Measurements from ENCODE around the gene SMARCA2. TPM values are rescaled to one million over a fixed set of nuclear protein-coding genes. Genes with fewer than 3 reads are reported as not detected.
"Not testable (repeated sequence)": the region's sequence is repeated elsewhere in the genome, so short reads cannot be mapped to it uniquely, and the experiment has no call there.

The SMARCA2 gene
- total RNA-seq, 1 experiment from 2014 or later = 20.8 TPM

- in situ Hi-C loops (cut with HindIII; ENCODE audit: low pct_unique_long_range_greater_than_20kb, low sequenced_read_pairs) = no loop called here
- no peak for DNase-seq (ENCODE audit: low read depth)
These were observed 106.0 kb downstream of the SMARCA2 start for GRCh38 chr9:2120926-2121689.

GRCh38 chr9:2122299-2122698 is 107.2 kb downstream of the SMARCA2 start:
- in situ Hi-C loops (cut with HindIII; ENCODE audit: low pct_unique_long_range_greater_than_20kb, low sequenced_read_pairs) = no loop called here
- DNase-seq (ENCODE audit: low read depth) = no peak

DNA sequence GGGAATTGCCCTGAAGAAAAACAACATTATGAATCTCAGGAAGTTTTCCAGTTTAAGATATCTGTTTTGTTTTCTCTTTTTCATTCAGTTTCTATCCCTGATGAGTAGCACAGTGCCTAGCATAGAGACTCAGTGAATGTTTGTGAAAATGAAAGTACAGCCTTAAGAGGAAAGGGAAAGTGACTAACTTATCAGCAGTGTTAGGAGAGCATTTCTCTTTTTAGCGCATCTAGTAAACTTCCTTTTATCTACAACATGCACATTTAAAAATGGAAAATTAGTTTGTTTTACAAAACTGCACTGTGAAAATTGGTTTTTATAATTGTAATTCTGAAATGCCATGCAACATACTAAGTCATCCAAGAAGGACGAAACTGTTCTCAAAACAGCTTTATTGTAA is 110.8 kb downstream of the SMARCA2 start:
- DNase-seq (ENCODE audit: low read depth) = no peak
- in situ Hi-C loops (cut with HindIII; ENCODE audit: low pct_unique_long_range_greater_than_20kb, low sequenced_read_pairs) = no loop called here

- DNase-seq (ENCODE audit: low read depth) = no peak
- in situ Hi-C loops (cut with HindIII; ENCODE audit: low pct_unique_long_range_greater_than_20kb, low sequenced_read_pairs) = no loop called here
These were observed 111.2 kb downstream of the SMARCA2 start for GRCh38 chr9:2126331-2126803.

DNA sequence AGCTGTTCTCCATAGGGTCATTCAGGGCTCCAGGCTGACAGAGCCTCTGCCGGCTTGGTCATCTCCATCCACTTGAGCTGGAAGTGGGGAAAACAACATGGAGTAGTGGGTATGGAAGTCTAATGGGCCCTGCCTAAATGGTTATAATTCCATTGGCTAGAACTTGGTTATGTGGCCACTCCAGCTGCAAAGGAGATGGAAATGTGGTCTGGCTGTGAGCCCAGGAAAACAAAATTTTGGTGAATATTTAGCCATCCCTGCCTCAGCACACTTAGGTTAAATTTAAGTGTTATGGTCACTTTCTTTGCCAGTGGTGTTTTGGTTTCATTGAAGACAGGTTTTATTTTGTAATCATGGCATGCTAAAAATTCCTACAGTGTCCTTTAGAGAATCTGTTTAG is 112.3 kb downstream of the SMARCA2 start:
- in situ Hi-C loops (cut with HindIII; ENCODE audit: low pct_unique_long_range_greater_than_20kb, low sequenced_read_pairs) = no loop called here
- DNase-seq (ENCODE audit: low read depth) = peak; percentile 37

DNA sequence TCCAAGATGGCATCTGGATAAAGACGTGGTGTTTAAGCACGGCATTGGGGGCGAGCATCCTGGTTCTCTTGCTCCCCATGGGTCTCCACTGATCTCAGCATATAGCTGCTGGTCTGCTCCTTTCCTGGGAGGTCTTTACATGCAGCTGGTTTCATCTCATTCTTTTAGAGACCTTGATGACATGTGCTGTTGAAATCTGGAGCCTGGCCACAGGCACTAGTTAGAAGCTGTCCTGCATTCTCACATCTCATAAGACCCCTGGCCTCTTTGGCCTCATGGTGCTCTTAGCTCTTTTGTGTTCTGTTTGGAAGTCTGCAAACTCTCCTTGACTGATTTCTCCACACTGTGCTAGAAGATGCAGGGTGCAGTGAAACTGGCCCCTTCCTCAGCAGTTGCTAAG is 113.0 kb downstream of the SMARCA2 start:
- in situ Hi-C loops (cut with HindIII; ENCODE audit: low pct_unique_long_range_greater_than_20kb, low sequenced_read_pairs) = no loop called here
- no peak for DNase-seq (ENCODE audit: low read depth)

- in situ Hi-C loops (cut with HindIII; ENCODE audit: low pct_unique_long_range_greater_than_20kb, low sequenced_read_pairs) = no loop called here
These were observed 113.5 kb downstream of the SMARCA2 start for GRCh38 chr9:2128618-2129017.

DNA sequence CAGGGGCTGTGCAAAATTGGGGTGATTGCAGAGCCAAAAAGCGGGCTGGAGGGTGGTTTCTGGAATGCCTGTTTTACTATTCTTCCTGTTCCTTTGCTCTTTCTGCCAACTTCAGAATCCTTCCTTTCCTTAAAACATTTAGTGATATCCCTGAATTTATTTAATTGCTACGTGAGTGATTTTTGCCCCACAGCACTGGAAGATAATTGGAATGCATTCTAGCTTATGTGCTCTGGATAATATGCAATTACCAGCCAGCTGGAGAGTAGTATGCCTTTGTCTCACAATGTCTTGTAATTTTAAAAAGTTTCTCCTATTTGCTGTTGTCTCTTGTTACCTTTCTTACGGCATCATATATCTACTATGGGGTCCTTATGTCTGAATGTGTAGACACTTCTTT is 115.8 kb downstream of the SMARCA2 start:
- no peak for DNase-seq (ENCODE audit: low read depth)
- in situ Hi-C loops (cut with HindIII; ENCODE audit: low pct_unique_long_range_greater_than_20kb, low sequenced_read_pairs) = no loop called here

More at GRCh38 chr9:2128618-2129017, 113.5 kb downstream of the SMARCA2 start:
- no peak for DNase-seq (ENCODE audit: low read depth)

- in situ Hi-C loops (cut with HindIII; ENCODE audit: low pct_unique_long_range_greater_than_20kb, low sequenced_read_pairs) = no loop called here
These were observed 117.4 kb downstream of the SMARCA2 start for GRCh38 chr9:2132484-2133082.

DNA sequence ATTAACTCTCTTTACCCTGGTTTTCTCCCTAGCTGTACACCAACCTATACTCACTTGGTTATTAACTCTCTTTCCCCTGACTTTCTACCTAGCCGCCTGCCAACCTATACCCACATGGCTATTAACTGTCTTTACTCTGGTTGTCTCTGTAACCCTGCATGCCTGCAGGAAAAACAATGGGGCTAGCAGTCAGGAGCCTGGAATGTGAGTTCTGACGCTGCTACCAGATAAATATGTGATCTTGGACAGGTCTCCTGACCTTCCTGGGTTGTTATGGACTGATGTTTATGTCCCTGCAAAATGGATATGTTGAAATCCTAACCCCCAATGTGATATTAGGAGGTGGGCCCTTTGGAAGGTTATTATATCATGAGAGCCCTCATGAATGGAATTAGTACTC is 119.2 kb downstream of the SMARCA2 start:
- in situ Hi-C loops (cut with HindIII; ENCODE audit: low pct_unique_long_range_greater_than_20kb, low sequenced_read_pairs) = no loop called here
- DNase-seq (ENCODE audit: low read depth) = no peak

More at GRCh38 chr9:2132484-2133082, 117.4 kb downstream of the SMARCA2 start:
- no peak for DNase-seq (ENCODE audit: low read depth)

GRCh38 chr9:2138646-2139045 is 123.5 kb downstream of the SMARCA2 start:
- no peak for DNase-seq (ENCODE audit: low read depth)
- in situ Hi-C loops (cut with HindIII; ENCODE audit: low pct_unique_long_range_greater_than_20kb, low sequenced_read_pairs) = no loop called here

DNA sequence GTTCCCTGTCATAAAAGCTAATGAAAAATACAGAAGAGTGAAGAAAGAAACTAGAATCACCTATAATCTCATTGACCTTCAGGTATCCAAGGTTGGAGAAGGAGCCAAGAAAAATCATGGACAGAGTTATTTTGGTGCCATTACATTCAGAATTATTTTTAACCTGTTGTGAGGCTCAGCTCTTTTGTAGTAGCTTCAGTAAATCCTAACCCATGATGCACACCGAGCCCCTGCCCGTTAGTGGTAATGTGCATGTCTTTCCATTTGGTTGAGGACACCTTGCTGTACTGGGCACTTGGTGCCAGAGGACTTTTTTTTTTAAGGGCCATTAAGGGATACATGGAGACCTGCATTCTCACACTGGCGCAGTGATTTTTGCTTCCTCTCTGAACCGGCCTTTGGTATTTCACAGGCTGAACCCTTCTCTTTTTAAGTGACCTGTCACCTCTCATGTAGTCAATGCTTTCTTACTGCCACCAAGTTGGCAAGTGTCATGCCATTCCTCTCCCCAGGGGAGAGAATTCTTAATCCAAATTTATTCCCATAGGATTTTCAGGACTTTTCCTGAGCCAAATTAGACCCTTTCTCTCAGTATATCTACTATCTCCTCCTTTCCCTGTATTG is 125.6 kb downstream of the SMARCA2 start:
- in situ Hi-C loops (cut with HindIII; ENCODE audit: low pct_unique_long_range_greater_than_20kb, low sequenced_read_pairs) = no loop called here
- DNase-seq (ENCODE audit: low read depth) = no peak

- no peak for DNase-seq (ENCODE audit: low read depth)
- in situ Hi-C loops (cut with HindIII; ENCODE audit: low pct_unique_long_range_greater_than_20kb, low sequenced_read_pairs) = no loop called here
These were observed 127.1 kb downstream of the SMARCA2 start for GRCh38 chr9:2142212-2142611.

- DNase-seq (ENCODE audit: low read depth) = no peak
- in situ Hi-C loops (cut with HindIII; ENCODE audit: low pct_unique_long_range_greater_than_20kb, low sequenced_read_pairs) = no loop called here
These were observed 129.5 kb downstream of the SMARCA2 start for GRCh38 chr9:2144619-2145018.

DNA sequence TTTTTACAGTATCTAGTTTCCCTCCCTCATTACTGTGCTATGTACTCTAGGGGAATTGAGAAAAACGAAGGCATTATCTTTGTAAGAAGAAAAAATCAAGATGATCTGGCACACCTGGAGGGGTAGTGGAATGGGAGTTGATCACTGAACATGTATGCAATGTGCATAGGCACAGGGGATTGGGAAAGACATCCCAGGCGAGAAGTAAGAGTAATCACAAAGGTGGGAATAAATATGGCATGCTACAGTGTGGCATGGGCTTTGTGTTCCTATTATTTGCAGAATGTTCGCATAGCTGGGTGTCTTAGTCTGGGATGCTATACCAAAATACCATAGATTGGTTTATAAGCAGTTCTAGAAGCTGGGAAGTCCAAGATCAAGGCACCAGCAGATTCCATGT is 130.6 kb downstream of the SMARCA2 start:
- in situ Hi-C loops (cut with HindIII; ENCODE audit: low pct_unique_long_range_greater_than_20kb, low sequenced_read_pairs) = no loop called here
- DNase-seq (ENCODE audit: low read depth) = no peak

DNA sequence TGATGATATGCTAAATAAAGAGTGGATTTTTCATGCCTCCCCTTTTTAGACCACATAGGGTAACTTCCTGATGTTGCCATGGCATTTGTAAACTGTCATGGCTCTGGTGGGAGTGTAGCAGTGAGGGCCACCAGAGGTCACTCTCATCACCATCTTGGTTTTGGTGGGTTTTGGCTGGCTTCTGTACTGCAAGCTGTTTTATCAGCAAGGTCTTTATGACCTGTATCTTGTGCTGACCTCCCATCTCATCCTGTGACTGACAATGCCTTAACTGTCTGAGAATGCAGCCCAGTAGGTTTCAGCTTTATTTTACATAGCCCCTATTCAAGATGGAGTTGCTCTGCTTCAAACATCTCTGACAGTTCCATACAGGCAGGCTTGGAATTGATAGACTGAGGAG is 131.6 kb downstream of the SMARCA2 start:
- in situ Hi-C loops (cut with HindIII; ENCODE audit: low pct_unique_long_range_greater_than_20kb, low sequenced_read_pairs); DNase-seq (ENCODE audit: low read depth): not testable (repeated sequence)

- DNase-seq (ENCODE audit: low read depth) = no peak
- in situ Hi-C loops (cut with HindIII; ENCODE audit: low pct_unique_long_range_greater_than_20kb, low sequenced_read_pairs) = no loop called here
These were observed 135.2 kb downstream of the SMARCA2 start for GRCh38 chr9:2150338-2150737.

DNA sequence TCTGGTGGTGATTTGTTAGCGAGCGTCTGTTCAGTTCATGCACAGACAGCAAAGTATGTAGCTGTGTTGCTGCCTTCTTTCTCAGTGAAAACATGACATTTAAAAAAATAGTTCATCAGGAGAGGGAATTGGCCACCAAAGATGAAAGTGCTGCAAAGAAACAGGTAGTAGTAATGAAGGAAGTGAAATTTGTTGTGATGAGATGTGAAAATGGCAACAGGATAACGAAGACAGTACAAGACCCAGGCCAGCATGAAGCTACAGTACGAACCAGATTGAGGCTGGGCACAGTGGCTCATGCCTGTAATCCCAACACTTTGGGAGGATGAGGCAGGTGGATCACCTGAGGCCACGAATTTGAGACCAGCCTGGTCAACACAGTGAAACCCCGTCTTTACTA is 136.0 kb downstream of the SMARCA2 start:
- no peak for DNase-seq (ENCODE audit: low read depth)
- in situ Hi-C loops (cut with HindIII; ENCODE audit: low pct_unique_long_range_greater_than_20kb, low sequenced_read_pairs) = no loop called here

- in situ Hi-C loops (cut with HindIII; ENCODE audit: low pct_unique_long_range_greater_than_20kb, low sequenced_read_pairs) = no loop called here
- DNase-seq (ENCODE audit: low read depth) = no peak
These were observed 138.0 kb downstream of the SMARCA2 start for GRCh38 chr9:2152966-2153629.

All from Caki2 (cell line).